Measurements from ENCODE around the gene DNAH3.
"Not testable (repeated sequence)": the region's sequence is repeated elsewhere in the genome, so short reads cannot be mapped to it uniquely, and the experiment has no call there.

Gene DNAH3

DNA sequence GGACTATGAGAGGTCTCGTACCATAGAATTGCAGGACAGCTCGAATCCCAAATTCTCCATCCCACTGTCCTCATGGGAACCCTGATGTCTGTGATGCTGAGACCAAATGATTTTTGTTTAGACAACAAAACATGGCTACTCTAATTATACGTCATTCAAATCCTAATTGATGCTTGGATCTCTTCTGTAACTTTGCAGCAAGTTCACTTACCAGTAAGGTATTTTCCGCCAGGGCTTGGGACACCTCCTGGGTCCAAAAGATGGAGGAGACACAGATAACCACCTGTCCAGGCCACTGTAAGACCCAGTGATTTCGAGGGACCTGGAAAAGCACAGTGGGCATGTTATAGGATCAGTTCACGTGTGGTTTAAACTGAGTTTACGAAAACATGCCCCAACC is 92.8 kb downstream of the DNAH3 start:
- Histone ChIP-seq H3K9me3 (ENCODE audit: insufficient read depth, low read depth, low read length) (no peaks in the 10 kb centered on the region), H3K27ac (ENCODE audit: low read length) (no peak overlapping the region), H3K4me3 (ENCODE audit: low read length) (no peak overlapping the region), H3K27me3 (ENCODE audit: insufficient read depth, low read length) (no peaks in the 10 kb centered on the region), H3K4me1 (ENCODE audit: insufficient read depth, low read length) (no peaks in the 10 kb centered on the region), H3K9ac (ENCODE audit: low read depth, low read length) (no peak overlapping the region), H3K36me3 (ENCODE audit: insufficient read depth, low read depth, low read length) (no peaks in the 10 kb centered on the region)

- Histone ChIP-seq H3K9me3 (ENCODE audit: insufficient read depth, low read depth, low read length) (no peaks in the 10 kb centered on the region), H3K27me3 (ENCODE audit: insufficient read depth, low read length) (no peaks in the 10 kb centered on the region), H3K36me3 (ENCODE audit: insufficient read depth, low read depth, low read length) (no peaks in the 10 kb centered on the region), H3K4me3 (ENCODE audit: low read length) (no peak overlapping the region), H3K27ac (ENCODE audit: low read length) (no peak overlapping the region), H3K9ac (ENCODE audit: low read depth, low read length) (no peak overlapping the region), H3K4me1 (ENCODE audit: insufficient read depth, low read length) (no peaks in the 10 kb centered on the region)
Measured at GRCh38 chr16:21056396-21056795, 94.2 kb downstream of the DNAH3 start.

GRCh38 chr16:21055738-21056137 is 94.9 kb downstream of the DNAH3 start:
- not testable (repeated sequence) for H3K9me3 ChIP-seq (ENCODE audit: insufficient read depth, low read depth, low read length); H3K4me3 ChIP-seq (ENCODE audit: low read length); H3K27ac ChIP-seq (ENCODE audit: low read length); H3K9ac ChIP-seq (ENCODE audit: low read depth, low read length); H3K4me1 ChIP-seq (ENCODE audit: insufficient read depth, low read length); H3K36me3 ChIP-seq (ENCODE audit: insufficient read depth, low read depth, low read length); H3K27me3 ChIP-seq (ENCODE audit: insufficient read depth, low read length)

DNA sequence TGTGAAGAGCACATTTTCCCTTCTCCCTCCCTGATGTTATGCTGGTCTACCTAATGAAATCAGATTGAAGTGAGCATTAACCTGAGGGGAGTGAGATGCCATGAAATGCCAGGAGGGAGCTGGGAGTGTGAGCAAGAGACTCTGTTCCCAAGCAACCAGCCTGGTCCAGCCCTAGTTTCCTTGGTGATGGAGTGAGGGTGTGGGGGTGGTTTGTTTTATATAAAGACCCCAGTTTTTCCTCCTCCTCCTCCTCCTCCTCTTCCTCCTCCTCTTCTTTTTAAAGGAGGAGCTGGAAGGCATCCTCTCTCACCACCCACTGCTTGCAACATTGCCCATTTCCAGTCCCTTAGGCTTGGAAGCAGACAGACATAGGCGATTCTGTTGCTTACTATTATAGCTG is 97.1 kb downstream of the DNAH3 start:
- Histone ChIP-seq H3K36me3 (ENCODE audit: insufficient read depth, low read depth, low read length) (no peaks in the 10 kb centered on the region), H3K27ac (ENCODE audit: low read length) (no peak overlapping the region), H3K27me3 (ENCODE audit: insufficient read depth, low read length) (no peaks in the 10 kb centered on the region), H3K9ac (ENCODE audit: low read depth, low read length) (no peak overlapping the region), H3K4me1 (ENCODE audit: insufficient read depth, low read length) (no peaks in the 10 kb centered on the region), H3K9me3 (ENCODE audit: insufficient read depth, low read depth, low read length) (no peaks in the 10 kb centered on the region), H3K4me3 (ENCODE audit: low read length) (no peak overlapping the region)

- H3K9me3 ChIP-seq (ENCODE audit: insufficient read depth, low read depth, low read length); H3K36me3 ChIP-seq (ENCODE audit: insufficient read depth, low read depth, low read length); H3K4me3 ChIP-seq (ENCODE audit: low read length); H3K27ac ChIP-seq (ENCODE audit: low read length); H3K27me3 ChIP-seq (ENCODE audit: insufficient read depth, low read length); H3K9ac ChIP-seq (ENCODE audit: low read depth, low read length); H3K4me1 ChIP-seq (ENCODE audit: insufficient read depth, low read length): not testable (repeated sequence)
Measured at GRCh38 chr16:21048091-21048912, 102.3 kb downstream of the DNAH3 start.

GRCh38 chr16:21038197-21038596 is 112.4 kb downstream of the DNAH3 start:
- H3K27me3 ChIP-seq (ENCODE audit: insufficient read depth, low read length): no peaks in the 10 kb centered on the region
- H3K4me1 ChIP-seq (ENCODE audit: insufficient read depth, low read length): no peaks in the 10 kb centered on the region; the same call in 1 of the 2 replicates
- no peak overlapping the region for H3K4me3 ChIP-seq (ENCODE audit: low read length)
- no peak overlapping the region for H3K27ac ChIP-seq (ENCODE audit: low read length)
- H3K36me3 ChIP-seq (ENCODE audit: insufficient read depth, low read depth, low read length): no peaks in the 10 kb centered on the region
- H3K9me3 ChIP-seq (ENCODE audit: insufficient read depth, low read depth, low read length): no peaks in the 10 kb centered on the region; the same call in 1 of the 2 replicates
- no peak overlapping the region for H3K9ac ChIP-seq (ENCODE audit: low read depth, low read length)

DNA sequence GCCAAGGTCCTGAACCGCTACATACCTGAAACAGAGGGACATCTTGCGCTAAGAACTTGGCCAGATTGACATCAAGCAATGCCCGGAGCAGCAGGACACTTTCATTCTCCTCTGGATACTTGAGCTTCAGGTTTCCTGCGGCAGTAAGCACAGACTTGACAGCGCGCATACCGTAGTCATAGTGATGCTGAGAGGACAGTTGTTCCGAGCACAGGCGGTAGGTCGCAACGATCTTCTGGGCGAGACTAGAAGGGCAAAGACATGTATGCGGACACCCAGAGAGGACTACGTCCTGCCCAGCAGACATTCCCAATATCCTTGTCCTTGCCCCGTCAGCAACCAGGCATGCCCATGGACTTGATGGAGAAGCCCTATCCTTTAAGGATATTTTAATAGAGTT is 112.9 kb downstream of the DNAH3 start:
- H3K36me3 ChIP-seq (ENCODE audit: insufficient read depth, low read depth, low read length): no peaks in the 10 kb centered on the region
- no peaks in the 10 kb centered on the region; the same call in 1 of the 2 replicates for H3K9me3 ChIP-seq (ENCODE audit: insufficient read depth, low read depth, low read length)
- H3K9ac ChIP-seq (ENCODE audit: low read depth, low read length): no peak overlapping the region
- H3K27ac ChIP-seq (ENCODE audit: low read length): no peak overlapping the region
- no peak overlapping the region for H3K4me3 ChIP-seq (ENCODE audit: low read length)
- H3K4me1 ChIP-seq (ENCODE audit: insufficient read depth, low read length): no peaks in the 10 kb centered on the region; the same call in 1 of the 2 replicates
- H3K27me3 ChIP-seq (ENCODE audit: insufficient read depth, low read length): no peaks in the 10 kb centered on the region

DNA sequence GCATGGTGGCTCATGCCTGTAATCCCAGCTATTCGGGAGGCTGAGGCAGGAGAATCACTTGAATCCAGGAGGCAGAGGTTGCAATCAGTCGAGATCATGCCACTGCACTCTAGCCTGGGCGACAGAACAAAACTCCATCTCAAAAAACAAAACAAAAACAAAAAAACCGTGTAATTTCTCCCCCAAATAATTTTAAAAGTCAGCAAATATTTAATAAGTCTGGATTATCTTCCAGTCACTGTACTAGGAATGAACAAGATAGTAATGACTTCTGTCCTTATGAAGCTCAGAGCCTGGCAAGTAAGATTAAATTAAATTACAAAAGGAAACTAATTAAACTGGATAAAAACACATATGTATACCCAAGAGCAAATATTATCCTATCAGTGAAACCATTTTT is 113.5 kb downstream of the DNAH3 start:
- Histone ChIP-seq H3K27me3 (ENCODE audit: insufficient read depth, low read length) (no peaks in the 10 kb centered on the region), H3K9ac (ENCODE audit: low read depth, low read length) (no peak overlapping the region), H3K27ac (ENCODE audit: low read length) (no peak overlapping the region), H3K4me1 (ENCODE audit: insufficient read depth, low read length) (no peaks in the 10 kb centered on the region; the same call in 1 of the 2 replicates), H3K36me3 (ENCODE audit: insufficient read depth, low read depth, low read length) (no peaks in the 10 kb centered on the region), H3K9me3 (ENCODE audit: insufficient read depth, low read depth, low read length) (no peaks in the 10 kb centered on the region; the same call in 1 of the 2 replicates), H3K4me3 (ENCODE audit: low read length) (no peak overlapping the region)

GRCh38 chr16:21036471-21036870 is 114.2 kb downstream of the DNAH3 start:
- H3K9ac ChIP-seq (ENCODE audit: low read depth, low read length): no peak overlapping the region
- H3K36me3 ChIP-seq (ENCODE audit: insufficient read depth, low read depth, low read length): no peaks in the 10 kb centered on the region
- H3K4me1 ChIP-seq (ENCODE audit: insufficient read depth, low read length): no peaks in the 10 kb centered on the region; the same call in 1 of the 2 replicates
- no peak overlapping the region for H3K27ac ChIP-seq (ENCODE audit: low read length)
- no peaks in the 10 kb centered on the region for H3K27me3 ChIP-seq (ENCODE audit: insufficient read depth, low read length)
- H3K4me3 ChIP-seq (ENCODE audit: low read length): no peak overlapping the region
- H3K9me3 ChIP-seq (ENCODE audit: insufficient read depth, low read depth, low read length): no peaks in the 10 kb centered on the region

DNA sequence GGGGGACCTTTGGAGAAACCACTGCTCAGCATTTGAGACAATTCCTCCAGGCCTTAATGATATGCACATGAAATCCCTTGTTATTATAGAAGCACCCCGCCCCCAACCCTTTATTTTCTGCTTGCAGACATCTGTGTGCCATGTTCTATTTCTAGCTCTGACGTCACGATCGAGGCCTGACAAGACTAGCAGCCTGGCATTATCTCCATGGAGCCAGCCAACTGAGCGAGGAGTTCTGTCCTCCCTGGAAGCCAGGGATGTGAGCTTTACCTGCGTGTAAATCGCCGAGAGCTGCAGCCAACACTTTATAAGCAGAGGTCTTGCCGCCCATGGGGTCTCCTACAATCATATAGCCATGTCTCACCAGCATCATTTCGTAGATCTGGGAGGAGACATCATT is 116.9 kb downstream of the DNAH3 start:
- Histone ChIP-seq H3K27ac (ENCODE audit: low read length) (no peak overlapping the region), H3K4me3 (ENCODE audit: low read length) (no peak overlapping the region)

DNA sequence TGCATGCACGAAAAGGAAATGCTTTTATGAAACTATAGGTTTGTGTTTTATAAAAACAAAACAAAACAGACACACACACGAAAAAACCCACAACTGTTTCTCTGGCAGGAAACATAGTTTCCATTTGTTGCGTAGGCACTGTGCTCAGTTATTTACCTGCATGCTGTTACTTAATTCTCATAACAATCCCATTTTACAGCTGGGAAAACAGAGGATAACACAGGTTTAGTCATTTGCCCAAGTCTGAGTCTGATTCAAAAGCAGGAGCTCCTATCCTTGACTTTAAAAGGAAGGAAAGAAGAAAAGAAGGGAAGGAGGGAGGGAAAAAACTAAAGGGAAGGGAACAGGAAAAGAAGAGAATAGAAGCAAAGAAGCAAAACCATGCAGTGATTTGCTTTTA is 117.4 kb downstream of the DNAH3 start:
- Histone ChIP-seq H3K9ac (ENCODE audit: low read depth, low read length) (no peak overlapping the region), H3K36me3 (ENCODE audit: insufficient read depth, low read depth, low read length) (no peaks in the 10 kb centered on the region), H3K9me3 (ENCODE audit: insufficient read depth, low read depth, low read length) (no peaks in the 10 kb centered on the region), H3K4me1 (ENCODE audit: insufficient read depth, low read length) (no peaks in the 10 kb centered on the region; the same call in 1 of the 2 replicates), H3K27ac (ENCODE audit: low read length) (no peak overlapping the region), H3K27me3 (ENCODE audit: insufficient read depth, low read length) (no peaks in the 10 kb centered on the region), H3K4me3 (ENCODE audit: low read length) (no peak overlapping the region)

More for the DNA sequence above, 116.9 kb downstream of the DNAH3 start:
- Histone ChIP-seq H3K36me3 (ENCODE audit: insufficient read depth, low read depth, low read length) (no peaks in the 10 kb centered on the region), H3K4me1 (ENCODE audit: insufficient read depth, low read length) (no peaks in the 10 kb centered on the region; the same call in 1 of the 2 replicates), H3K9me3 (ENCODE audit: insufficient read depth, low read depth, low read length) (no peaks in the 10 kb centered on the region), H3K9ac (ENCODE audit: low read depth, low read length) (no peak overlapping the region), H3K27me3 (ENCODE audit: insufficient read depth, low read length) (no peaks in the 10 kb centered on the region)

DNA sequence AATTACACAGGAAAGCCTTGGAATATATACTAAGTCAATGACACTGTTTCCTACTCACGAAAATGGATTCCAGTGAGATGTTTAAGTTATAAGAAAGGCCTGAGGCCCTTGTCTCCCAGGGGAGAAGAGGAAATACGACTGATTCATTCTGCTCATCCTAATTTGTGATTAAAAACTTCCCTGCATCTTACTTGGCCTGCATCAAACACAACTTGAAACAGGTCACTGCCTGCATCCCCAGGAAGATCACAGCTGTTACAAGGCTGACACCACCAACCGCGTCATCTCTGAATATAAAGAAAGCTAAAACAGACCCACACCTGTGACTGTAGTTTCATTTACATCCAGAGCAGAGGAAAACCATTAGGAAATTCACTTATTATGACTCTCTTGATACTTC is 121.9 kb downstream of the DNAH3 start:
- Histone ChIP-seq H3K4me1 (ENCODE audit: insufficient read depth, low read length) (no peaks in the 10 kb centered on the region; the same call in 1 of the 2 replicates), H3K9ac (ENCODE audit: low read depth, low read length) (no peak overlapping the region), H3K9me3 (ENCODE audit: insufficient read depth, low read depth, low read length) (no peaks in the 10 kb centered on the region), H3K36me3 (ENCODE audit: insufficient read depth, low read depth, low read length) (no peaks in the 10 kb centered on the region), H3K4me3 (ENCODE audit: low read length) (no peak overlapping the region), H3K27me3 (ENCODE audit: insufficient read depth, low read length) (no peaks in the 10 kb centered on the region), H3K27ac (ENCODE audit: low read length) (no peak overlapping the region)
